ENCODE data around the gene DUSP22.

DNA sequence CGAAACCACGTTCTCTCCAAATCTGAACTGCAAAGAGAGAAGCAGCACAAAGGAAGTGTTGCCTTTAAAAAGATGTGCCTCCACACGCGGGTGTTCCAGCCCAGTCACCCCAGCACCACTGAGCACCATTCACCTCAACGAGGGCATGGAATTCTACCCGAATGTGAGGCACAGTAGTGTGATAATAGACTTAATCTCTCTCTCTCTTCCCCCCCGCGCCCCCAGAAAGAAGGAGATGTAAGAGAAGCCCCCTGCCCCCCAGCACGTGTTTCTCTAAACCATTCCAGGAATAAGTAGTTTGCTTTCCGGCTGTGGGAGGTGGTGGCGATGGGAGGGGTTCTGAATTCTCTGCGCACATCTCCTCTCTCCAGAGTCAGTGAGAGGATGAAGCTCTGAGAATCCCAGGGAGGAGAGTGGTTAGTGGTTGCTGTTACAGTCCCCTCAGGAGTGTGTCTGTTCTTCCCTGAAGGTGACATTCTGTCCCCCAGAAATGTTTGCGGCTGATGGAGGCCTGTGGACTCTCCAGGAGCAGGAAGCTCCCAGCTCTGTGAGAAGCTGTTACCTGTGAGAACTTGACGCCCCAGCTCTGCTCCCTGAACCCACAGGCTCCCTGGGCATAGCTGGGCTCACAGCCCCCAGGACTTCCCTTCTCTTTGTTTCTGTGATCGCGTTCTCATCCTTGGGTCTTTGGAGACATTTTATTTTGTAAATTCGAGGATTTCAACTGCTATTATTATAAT is 75.8 kb downstream of the DUSP22 start:
- TF ChIP-seq, protein P1, sequence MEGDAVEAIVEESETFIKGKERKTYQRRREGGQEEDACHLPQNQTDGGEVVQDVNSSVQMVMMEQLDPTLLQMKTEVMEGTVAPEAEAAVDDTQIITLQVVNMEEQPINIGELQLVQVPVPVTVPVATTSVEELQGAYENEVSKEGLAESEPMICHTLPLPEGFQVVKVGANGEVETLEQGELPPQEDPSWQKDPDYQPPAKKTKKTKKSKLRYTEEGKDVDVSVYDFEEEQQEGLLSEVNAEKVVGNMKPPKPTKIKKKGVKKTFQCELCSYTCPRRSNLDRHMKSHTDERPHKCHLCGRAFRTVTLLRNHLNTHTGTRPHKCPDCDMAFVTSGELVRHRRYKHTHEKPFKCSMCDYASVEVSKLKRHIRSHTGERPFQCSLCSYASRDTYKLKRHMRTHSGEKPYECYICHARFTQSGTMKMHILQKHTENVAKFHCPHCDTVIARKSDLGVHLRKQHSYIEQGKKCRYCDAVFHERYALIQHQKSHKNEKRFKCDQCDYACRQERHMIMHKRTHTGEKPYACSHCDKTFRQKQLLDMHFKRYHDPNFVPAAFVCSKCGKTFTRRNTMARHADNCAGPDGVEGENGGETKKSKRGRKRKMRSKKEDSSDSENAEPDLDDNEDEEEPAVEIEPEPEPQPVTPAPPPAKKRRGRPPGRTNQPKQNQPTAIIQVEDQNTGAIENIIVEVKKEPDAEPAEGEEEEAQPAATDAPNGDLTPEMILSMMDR (IDR thresholded peaks at IDR 0.05), result no peak
- no peak for TF ChIP-seq POLR2A (IDR thresholded peaks at IDR 0.05)

Data from Peyer's patch (tissue), 4 donors.